A549 (cell line): Measurements from ENCODE around the gene IDNK.

Source experiments
- CTCF ChIP-seq: fragments of >200 bp; sonication (Bioruptor Twin); formaldehyde crosslinking; IDR thresholded peaks from 3 replicates; pipeline ENCODE4 v1.5.1; 2016
- EP300 ChIP-seq, 2 experiments: fragments of >200 bp; sonication (Bioruptor Twin); formaldehyde crosslinking; IDR thresholded peaks; 2 replicates in 1 of 2; 3 replicates in 1 of 2; pipeline ENCODE4 v1.6.1; 2016 to 2017
- POLR2A ChIP-seq: IDR thresholded peaks from 2 replicates; pipeline ENCODE4 v1.6.1; 2012; ENCODE audit warnings: mild to moderate bottlenecking, low read length
- ZFP36 ChIP-seq: fragments of 450-650 bp; IDR thresholded peaks from 2 replicates; pipeline ENCODE4 v1.6.1; 2014; ENCODE audit warnings: borderline replicate concordance; ENCODE audit not compliant: partially characterized antibody

- TF ChIP-seq CTCF (no peak), POLR2A (peak; percentile 64), ZFP36 (no peak), EP300 (IDR thresholded peaks at IDR 0.05) (no peak)
These were observed at the start of gene IDNK for GRCh38 chr9:83622939-83623678.
